Neural cell (in vitro differentiated cells): Measurements from ENCODE around the gene P2RY1.

Experiments
- EP300 ChIP-seq: fragments of 450-650 bp; conservative IDR thresholded peaks from 2 replicates; pipeline ENCODE4 v1.6.1; 2014; ENCODE audit warnings: antibody characterized with exemption, mild to moderate bottlenecking, moderate library complexity; ENCODE audit not compliant: poor library complexity, severe bottlenecking
- POLR2AphosphoS5 ChIP-seq: IDR thresholded peaks from 2 replicates; pipeline ENCODE4 v1.6.1; 2012
- SMC3 ChIP-seq: fragments of 450-650 bp; conservative IDR thresholded peaks from 2 replicates; pipeline ENCODE4 v1.6.1; 2014; ENCODE audit warnings: antibody characterized with exemption, mild to moderate bottlenecking, moderate library complexity; ENCODE audit not compliant: poor library complexity
- TF ChIP-seq, protein P1 (sequence below): fragments of 450-650 bp; IDR thresholded peaks from 2 replicates; pipeline ENCODE4 v1.5.1; 2014; ENCODE audit warnings: antibody characterized with exemption, mild to moderate bottlenecking, moderate library complexity; ENCODE audit not compliant: poor library complexity, severe bottlenecking
- TF ChIP-seq, protein P2 (sequence below): IDR thresholded peaks from 2 replicates; pipeline ENCODE4 v1.6.1; 2012; ENCODE audit warnings: borderline replicate concordance

DNA sequence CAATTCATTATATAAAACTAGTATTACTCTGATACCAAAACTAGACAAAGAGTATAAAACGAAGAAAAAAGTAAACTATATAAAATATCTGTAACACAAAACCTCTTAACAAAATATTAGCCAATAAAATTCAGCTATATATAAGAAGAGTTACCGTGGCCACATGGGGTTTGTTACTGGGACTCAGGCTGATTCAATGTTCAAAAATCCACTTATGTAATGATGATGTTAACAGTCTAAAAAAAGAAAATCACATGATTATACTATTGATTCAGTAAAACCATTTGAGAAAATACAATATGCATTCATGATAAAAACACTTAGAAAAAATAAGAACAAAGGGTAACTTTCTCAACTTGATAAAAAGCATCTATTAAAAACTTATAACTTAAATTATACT is 18.3 kb downstream of the P2RY1 start:
- TF ChIP-seq, protein P1, sequence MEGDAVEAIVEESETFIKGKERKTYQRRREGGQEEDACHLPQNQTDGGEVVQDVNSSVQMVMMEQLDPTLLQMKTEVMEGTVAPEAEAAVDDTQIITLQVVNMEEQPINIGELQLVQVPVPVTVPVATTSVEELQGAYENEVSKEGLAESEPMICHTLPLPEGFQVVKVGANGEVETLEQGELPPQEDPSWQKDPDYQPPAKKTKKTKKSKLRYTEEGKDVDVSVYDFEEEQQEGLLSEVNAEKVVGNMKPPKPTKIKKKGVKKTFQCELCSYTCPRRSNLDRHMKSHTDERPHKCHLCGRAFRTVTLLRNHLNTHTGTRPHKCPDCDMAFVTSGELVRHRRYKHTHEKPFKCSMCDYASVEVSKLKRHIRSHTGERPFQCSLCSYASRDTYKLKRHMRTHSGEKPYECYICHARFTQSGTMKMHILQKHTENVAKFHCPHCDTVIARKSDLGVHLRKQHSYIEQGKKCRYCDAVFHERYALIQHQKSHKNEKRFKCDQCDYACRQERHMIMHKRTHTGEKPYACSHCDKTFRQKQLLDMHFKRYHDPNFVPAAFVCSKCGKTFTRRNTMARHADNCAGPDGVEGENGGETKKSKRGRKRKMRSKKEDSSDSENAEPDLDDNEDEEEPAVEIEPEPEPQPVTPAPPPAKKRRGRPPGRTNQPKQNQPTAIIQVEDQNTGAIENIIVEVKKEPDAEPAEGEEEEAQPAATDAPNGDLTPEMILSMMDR, result no peak
- TF ChIP-seq SMC3 (no peak), POLR2AphosphoS5 (no peak), EP300 (no peak)
- TF ChIP-seq, protein P2, sequence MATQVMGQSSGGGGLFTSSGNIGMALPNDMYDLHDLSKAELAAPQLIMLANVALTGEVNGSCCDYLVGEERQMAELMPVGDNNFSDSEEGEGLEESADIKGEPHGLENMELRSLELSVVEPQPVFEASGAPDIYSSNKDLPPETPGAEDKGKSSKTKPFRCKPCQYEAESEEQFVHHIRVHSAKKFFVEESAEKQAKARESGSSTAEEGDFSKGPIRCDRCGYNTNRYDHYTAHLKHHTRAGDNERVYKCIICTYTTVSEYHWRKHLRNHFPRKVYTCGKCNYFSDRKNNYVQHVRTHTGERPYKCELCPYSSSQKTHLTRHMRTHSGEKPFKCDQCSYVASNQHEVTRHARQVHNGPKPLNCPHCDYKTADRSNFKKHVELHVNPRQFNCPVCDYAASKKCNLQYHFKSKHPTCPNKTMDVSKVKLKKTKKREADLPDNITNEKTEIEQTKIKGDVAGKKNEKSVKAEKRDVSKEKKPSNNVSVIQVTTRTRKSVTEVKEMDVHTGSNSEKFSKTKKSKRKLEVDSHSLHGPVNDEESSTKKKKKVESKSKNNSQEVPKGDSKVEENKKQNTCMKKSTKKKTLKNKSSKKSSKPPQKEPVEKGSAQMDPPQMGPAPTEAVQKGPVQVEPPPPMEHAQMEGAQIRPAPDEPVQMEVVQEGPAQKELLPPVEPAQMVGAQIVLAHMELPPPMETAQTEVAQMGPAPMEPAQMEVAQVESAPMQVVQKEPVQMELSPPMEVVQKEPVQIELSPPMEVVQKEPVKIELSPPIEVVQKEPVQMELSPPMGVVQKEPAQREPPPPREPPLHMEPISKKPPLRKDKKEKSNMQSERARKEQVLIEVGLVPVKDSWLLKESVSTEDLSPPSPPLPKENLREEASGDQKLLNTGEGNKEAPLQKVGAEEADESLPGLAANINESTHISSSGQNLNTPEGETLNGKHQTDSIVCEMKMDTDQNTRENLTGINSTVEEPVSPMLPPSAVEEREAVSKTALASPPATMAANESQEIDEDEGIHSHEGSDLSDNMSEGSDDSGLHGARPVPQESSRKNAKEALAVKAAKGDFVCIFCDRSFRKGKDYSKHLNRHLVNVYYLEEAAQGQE, result no peak
